ENCODE results near the gene SMG9. TPM values are rescaled to one million over a fixed set of nuclear protein-coding genes. Genes with fewer than 3 reads are reported as not detected.

SMG9 gene
- total RNA-seq, 1 experiment from 2014 or later: 76.0 TPM

- ChIA-PET CTCF (interaction anchor here (0.7 kb wide), 1 partner anchor 11 kb away, joined by 3 read pairs; no protein-coding TSS in a partner anchor), POLR2A (interaction anchor here (0.6 to 1.1 kb wide), 4 partner anchors 13 to 59 kb away, joined by 3 to 5 read pairs (median 3); partner anchors contain the start of gene SMG9)
- TF ChIP-seq, protein P1, sequence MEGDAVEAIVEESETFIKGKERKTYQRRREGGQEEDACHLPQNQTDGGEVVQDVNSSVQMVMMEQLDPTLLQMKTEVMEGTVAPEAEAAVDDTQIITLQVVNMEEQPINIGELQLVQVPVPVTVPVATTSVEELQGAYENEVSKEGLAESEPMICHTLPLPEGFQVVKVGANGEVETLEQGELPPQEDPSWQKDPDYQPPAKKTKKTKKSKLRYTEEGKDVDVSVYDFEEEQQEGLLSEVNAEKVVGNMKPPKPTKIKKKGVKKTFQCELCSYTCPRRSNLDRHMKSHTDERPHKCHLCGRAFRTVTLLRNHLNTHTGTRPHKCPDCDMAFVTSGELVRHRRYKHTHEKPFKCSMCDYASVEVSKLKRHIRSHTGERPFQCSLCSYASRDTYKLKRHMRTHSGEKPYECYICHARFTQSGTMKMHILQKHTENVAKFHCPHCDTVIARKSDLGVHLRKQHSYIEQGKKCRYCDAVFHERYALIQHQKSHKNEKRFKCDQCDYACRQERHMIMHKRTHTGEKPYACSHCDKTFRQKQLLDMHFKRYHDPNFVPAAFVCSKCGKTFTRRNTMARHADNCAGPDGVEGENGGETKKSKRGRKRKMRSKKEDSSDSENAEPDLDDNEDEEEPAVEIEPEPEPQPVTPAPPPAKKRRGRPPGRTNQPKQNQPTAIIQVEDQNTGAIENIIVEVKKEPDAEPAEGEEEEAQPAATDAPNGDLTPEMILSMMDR (IDR thresholded peaks at IDR 0.05; ENCODE audit: unreplicated experiment): no peak
- no peaks in the 10 kb centered on the region for H3K9me3 Mint-ChIP-seq (ENCODE audit: unreplicated experiment)
- no peaks in the 10 kb centered on the region for H3K36me3 Mint-ChIP-seq (ENCODE audit: insufficient read depth, unreplicated experiment)
- no TSS peak for BruUV-seq (replicated peaks)
- no peaks in the 10 kb centered on the region for H3K27me3 Mint-ChIP-seq (ENCODE audit: insufficient read depth, unreplicated experiment)
- intact Hi-C loops (cut with micrococcal nuclease): loop anchor here (1.0 kb wide), 1 partner anchor 36 kb away; no protein-coding TSS in a partner anchor
- DNase-seq (ENCODE audit: unreplicated experiment): no peak
- no peak overlapping the region for H3K27ac Mint-ChIP-seq (ENCODE audit: low read depth, unreplicated experiment)
- no peak overlapping the region for H3K4me3 Mint-ChIP-seq (ENCODE audit: unreplicated experiment)
- peaks cover 6% of the 10 kb centered on the region for H3K4me1 Mint-ChIP-seq (ENCODE audit: insufficient read depth, unreplicated experiment)
Measured at GRCh38 chr19:43721469-43722048, 33.2 kb downstream of the SMG9 start.

- no peak overlapping the region for H3K4me3 Mint-ChIP-seq (ENCODE audit: unreplicated experiment)
- no TSS peak for BruUV-seq (replicated peaks)
- H3K36me3 Mint-ChIP-seq (ENCODE audit: insufficient read depth, unreplicated experiment): no peaks in the 10 kb centered on the region
- no peaks in the 10 kb centered on the region for H3K27me3 Mint-ChIP-seq (ENCODE audit: insufficient read depth, unreplicated experiment)
- intact Hi-C loops (cut with micrococcal nuclease): loop anchor here (1.0 kb wide), 1 partner anchor 36 kb away; no protein-coding TSS in a partner anchor
- peaks cover 6% of the 10 kb centered on the region for H3K4me1 Mint-ChIP-seq (ENCODE audit: insufficient read depth, unreplicated experiment)
- DNase-seq (ENCODE audit: unreplicated experiment): no peak
- no peak overlapping the region for H3K27ac Mint-ChIP-seq (ENCODE audit: low read depth, unreplicated experiment)
- H3K9me3 Mint-ChIP-seq (ENCODE audit: unreplicated experiment): no peaks in the 10 kb centered on the region
- POLR2A ChIA-PET: interaction anchor here (1.1 kb wide), 1 partner anchor 34 kb away, joined by 5 read pairs; the partner anchor contains the start of gene SMG9
- CTCF ChIA-PET: no interaction called here
- TF ChIP-seq, protein P1 (IDR thresholded peaks at IDR 0.05; ENCODE audit: unreplicated experiment): no peak
Measured at GRCh38 chr19:43720936-43721335, 33.8 kb downstream of the SMG9 start.

GRCh38 chr19:43719918-43720317, 34.8 kb downstream of the SMG9 start:
- TF ChIP-seq, protein P1 (IDR thresholded peaks at IDR 0.05; ENCODE audit: unreplicated experiment): no peak
- Mint-ChIP-seq H3K9me3 (ENCODE audit: unreplicated experiment) (no peaks in the 10 kb centered on the region), H3K4me3 (ENCODE audit: unreplicated experiment) (no peak overlapping the region), H3K27ac (ENCODE audit: low read depth, unreplicated experiment) (no peak overlapping the region), H3K36me3 (ENCODE audit: insufficient read depth, unreplicated experiment) (no peaks in the 10 kb centered on the region), H3K4me1 (ENCODE audit: insufficient read depth, unreplicated experiment) (peaks cover 6% of the 10 kb centered on the region), H3K27me3 (ENCODE audit: insufficient read depth, unreplicated experiment) (no peaks in the 10 kb centered on the region)
- POLR2A ChIA-PET: interaction anchor here (0.7 kb wide), 1 partner anchor 35 kb away, joined by 4 read pairs; the partner anchor contains the start of gene SMG9
- no TSS peak for BruUV-seq (replicated peaks)
- DNase-seq (ENCODE audit: unreplicated experiment): no peak
- CTCF ChIA-PET: interaction anchor here (0.6 to 0.7 kb wide), 2 partner anchors 12 to 66 kb away, joined by 3 to 6 read pairs; no protein-coding TSS in a partner anchor
- intact Hi-C loops (cut with micrococcal nuclease): no loop called here

DNA sequence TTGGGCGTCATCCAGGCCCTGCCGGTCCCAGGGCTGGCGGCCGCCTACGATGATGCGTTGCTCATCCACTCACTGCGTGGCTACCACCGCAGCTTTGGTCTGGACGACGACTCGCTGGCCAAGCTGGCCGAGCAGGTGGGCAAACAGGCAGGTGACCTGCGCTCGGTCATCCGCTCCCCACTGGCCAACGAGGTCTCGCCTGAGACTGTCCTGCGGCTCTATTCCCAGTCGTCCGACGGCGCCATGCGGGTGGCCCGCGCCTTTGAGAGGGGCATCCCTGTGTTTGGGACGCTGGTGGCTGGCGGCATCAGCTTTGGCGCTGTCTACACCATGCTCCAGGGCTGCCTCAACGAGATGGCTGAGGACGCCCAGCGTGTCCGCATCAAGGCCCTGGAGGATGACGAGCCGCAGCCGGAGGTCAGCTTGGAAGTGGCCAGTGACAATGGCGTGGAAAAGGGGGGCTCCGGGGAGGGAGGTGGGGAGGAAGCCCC, 35.3 kb downstream of the SMG9 start:
- TF ChIP-seq, protein P1 (IDR thresholded peaks at IDR 0.05; ENCODE audit: unreplicated experiment): no peak
- H3K9me3 Mint-ChIP-seq (ENCODE audit: unreplicated experiment): no peaks in the 10 kb centered on the region
- H3K27me3 Mint-ChIP-seq (ENCODE audit: insufficient read depth, unreplicated experiment): no peaks in the 10 kb centered on the region
- peaks cover 6% of the 10 kb centered on the region for H3K4me1 Mint-ChIP-seq (ENCODE audit: insufficient read depth, unreplicated experiment)
- H3K27ac Mint-ChIP-seq (ENCODE audit: low read depth, unreplicated experiment): no peak overlapping the region
- ChIA-PET POLR2A (interaction anchor here (0.7 kb wide), 2 partner anchors 35 to 50 kb away, joined by 3 to 4 read pairs; partner anchors contain the start of gene SMG9), CTCF (no interaction called here)
- no peak for DNase-seq (ENCODE audit: unreplicated experiment)
- no peaks in the 10 kb centered on the region for H3K36me3 Mint-ChIP-seq (ENCODE audit: insufficient read depth, unreplicated experiment)
- no peak overlapping the region for H3K4me3 Mint-ChIP-seq (ENCODE audit: unreplicated experiment)
- intact Hi-C loops (cut with micrococcal nuclease): no loop called here
- no TSS peak for BruUV-seq (replicated peaks)
